SK-N-MC (cell line): ENCODE data around the gene TAC3.

Experiments used
- EZH2 ChIP-seq: fragments of 200-600 bp; sonication (generic); IDR thresholded peaks from one replicate; pipeline ENCODE4 v1.6.1; 2017; ENCODE audit warnings: antibody characterized with exemption
- FOXP2 ChIP-seq: optimal IDR thresholded peaks from 2 replicates; pipeline ENCODE3; 2011; ENCODE audit warnings: mild to moderate bottlenecking, moderate library complexity; ENCODE audit not compliant: insufficient read depth; ENCODE audit errors: extremely low read length, control extremely low read depth
- POLR2AphosphoS5 ChIP-seq: IDR thresholded peaks from 2 replicates; pipeline ENCODE4 v1.6.1; 2012; ENCODE audit warnings: mild to moderate bottlenecking, low read depth, low read length, borderline replicate concordance

GRCh38 chr12:56991319-56992246, 24.7 kb downstream of the TAC3 start:
- no peak for TF ChIP-seq POLR2AphosphoS5
- no peak for TF ChIP-seq EZH2
- TF ChIP-seq FOXP2, result no peak
